Raji (cell line): Measurements from ENCODE around the gene A4GNT.

ENCODE experiments used
- POLR2A ChIP-seq: IDR thresholded peaks from 2 replicates; pipeline ENCODE4 v1.6.1; 2011; ENCODE audit warnings: low read depth, low read length, control low read depth; ENCODE audit not compliant: insufficient read depth

The A4GNT gene

GRCh38 chr3:138127636-138128365 is 4.4 kb downstream of the A4GNT start:
- TF ChIP-seq POLR2A = no peak

- TF ChIP-seq POLR2A = no peak
These were observed 6.5 kb downstream of the A4GNT start for GRCh38 chr3:138125548-138126221.

DNA sequence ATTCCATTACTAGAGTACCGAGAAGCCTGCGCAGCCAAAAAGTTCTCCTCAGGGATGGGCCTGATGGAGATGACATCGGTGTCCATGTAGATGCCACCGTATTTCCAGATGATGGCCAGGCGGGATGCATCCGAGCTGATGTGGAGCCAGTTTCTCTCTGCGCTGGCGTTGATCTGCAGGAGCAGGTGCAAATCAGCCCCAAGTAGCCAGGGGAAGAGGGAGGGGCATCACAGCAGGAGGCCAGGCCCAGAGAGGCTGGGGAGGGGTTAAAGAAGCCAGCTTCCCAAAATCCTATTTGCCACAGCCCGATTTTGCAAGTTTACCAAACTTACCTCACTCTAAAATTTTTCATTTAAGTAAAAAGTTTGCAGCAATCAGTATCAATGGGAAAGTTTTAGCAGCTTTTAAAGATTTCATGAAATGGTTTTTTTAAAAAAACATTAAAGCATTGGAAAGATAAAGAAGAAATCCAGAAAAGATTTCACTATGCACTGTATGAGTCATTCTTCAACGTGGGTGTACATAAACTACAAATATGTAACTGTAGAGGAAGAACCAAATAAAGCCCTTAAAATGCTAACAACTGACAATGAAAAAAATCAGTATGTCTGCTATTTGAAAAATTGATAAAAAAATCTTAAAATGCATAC is 7.4 kb downstream of the A4GNT start:
- no peak for TF ChIP-seq POLR2A

GRCh38 chr3:138124188-138124587 is 8.0 kb downstream of the A4GNT start:
- no peak for TF ChIP-seq POLR2A

DNA sequence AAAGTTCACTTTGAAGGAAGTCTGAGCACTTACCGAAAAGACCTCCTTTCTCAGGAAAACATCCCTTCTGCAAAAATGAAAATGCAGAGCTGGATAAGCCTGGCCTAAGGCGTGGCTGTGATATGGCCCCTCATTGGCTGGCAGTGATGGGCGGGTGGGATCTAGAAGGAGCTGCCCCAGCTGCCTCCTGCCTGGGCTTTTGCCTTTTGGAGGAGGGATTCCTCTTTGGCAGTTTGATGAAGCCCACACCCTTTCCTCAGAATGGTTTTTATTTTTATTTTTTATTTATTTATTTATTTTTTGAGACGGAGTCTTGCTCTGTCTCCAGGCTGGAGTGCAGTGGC is 12.8 kb downstream of the A4GNT start:
- no peak for TF ChIP-seq POLR2A

DNA sequence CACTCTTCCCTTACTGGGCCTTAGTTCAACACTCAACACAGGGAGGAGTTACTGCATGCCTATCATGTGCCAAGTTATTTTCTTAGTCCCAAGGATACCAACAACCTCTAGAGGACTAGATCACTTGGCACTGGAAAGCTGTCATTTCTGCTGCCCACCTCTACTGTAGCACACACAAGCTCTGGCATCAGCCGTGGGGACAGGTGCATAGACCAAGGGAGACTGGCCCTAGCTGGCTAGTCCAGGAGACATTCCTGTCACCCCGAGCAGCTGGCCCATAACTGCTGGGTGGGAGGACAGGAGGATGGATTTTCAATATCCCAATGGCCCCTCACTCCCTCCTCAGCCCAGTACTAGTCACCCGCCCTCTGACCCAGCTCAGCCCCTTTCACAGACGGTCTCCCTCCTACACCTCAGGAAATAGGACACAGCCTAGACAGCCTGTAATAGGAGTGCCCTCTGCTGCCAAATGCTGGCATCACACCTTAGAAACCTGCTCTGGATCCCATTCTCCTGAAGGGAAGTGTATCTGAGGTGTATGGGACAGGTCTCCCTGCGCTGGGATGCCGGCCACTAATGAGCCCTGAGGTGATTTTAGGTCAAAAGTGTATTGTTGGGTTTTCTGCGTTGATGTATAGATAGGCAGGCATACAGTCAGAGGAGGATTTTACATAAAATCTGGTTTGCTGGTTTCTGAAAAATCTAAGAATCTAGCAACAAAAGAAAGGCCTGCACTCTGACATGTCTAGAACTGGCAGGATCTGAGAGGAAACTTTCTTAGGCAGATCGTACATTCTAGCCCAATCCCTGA is 13.4 kb downstream of the A4GNT start:
- no peak for TF ChIP-seq POLR2A

DNA sequence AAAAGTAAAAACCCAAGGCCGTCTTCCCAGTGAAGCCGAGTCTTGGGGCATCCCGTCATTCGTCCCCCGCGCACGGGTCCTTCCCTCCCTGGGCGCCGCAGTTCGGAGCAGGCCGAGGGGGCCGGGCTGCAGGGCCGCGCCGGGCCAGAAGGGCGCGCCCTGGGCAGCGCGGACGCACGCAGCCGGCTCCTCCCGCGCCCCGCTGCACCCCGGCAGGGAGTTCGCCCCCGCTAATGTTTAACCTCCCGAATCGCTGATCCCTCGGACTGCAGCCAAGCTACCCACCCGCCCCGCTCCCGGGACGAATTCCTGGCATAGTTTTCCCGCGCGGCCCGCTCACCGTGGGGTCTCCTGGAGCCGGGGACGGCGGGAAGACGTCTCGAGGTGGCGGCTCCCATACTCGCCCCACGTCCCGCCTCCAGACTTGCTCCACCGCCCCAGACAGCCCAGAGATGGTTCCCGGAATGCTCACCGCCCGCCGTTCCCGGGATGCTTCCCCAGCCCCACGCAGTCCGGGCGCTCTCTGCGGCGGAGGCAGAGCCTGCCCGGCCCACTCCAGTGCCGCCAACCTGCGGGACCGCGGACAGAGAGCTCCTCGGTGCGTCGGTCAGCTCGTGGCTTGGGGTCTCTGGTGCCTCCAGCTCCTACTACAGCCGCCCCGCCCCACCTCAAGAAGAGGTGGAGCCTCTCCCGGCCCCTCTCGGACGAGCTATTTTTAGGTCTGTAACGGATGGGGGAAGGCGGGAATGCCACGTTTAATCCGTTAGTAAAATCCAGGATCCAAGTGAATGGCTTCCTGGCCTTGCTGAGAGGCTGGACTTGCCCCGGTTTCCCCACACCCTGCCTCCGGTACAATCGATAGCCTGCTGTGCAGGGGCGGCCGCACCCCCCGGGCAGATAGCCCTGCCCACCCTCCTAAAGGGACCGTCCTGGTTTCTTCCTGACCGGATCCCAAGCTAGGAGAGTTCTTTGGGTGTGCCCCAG is 16.9 kb downstream of the A4GNT start, which contains the start of gene DZIP1L:
Gene DZIP1L (minus strand): TSS at position 621 of the 984 bp plus-strand sequence. CDS start 11,637 bp downstream, outside the sequence.
- TF ChIP-seq POLR2A = no peak

- no peak for TF ChIP-seq POLR2A
These were observed 17.7 kb downstream of the A4GNT start for GRCh38 chr3:138114431-138114918.

GRCh38 chr3:138113326-138113725 is 18.9 kb downstream of the A4GNT start:
- TF ChIP-seq POLR2A = no peak

DNA sequence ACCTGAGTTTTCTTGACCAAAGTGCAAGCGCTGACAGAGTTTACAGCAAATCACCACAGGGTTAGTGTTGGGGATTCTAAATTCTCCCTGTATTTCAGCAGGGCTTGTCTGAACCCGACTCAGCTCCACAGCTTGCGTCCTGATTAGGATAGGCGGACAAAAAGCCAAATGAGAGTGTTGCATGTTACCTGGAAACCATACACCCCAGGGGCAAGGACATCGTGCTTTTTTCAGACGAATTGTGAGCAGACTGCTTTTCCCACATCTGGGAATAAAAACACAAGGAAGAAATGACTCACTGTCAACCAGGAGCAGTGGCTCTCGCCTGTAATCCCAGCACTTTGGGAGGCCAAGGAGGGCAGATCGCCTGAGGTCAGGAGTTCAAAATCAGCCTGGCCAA is 19.8 kb downstream of the A4GNT start:
- TF ChIP-seq POLR2A = no peak

DNA sequence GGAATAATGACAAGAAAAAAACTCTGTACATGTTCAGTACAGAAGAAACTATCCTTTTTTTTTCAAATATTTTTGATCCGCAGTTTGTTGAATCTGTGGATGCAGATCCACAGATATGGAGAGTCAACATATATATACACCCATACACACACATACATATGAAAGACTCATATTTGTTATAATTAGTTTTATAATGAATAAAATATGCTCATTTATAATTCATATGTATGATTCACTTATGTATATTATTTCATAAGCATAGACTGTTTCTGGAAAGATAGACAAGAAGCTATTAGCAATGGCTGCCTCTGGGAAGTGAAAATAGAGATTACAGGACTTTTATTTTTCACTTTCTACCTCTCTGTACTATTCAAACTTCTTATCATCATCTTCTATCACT is 26.6 kb downstream of the A4GNT start:
- TF ChIP-seq POLR2A = no peak

DNA sequence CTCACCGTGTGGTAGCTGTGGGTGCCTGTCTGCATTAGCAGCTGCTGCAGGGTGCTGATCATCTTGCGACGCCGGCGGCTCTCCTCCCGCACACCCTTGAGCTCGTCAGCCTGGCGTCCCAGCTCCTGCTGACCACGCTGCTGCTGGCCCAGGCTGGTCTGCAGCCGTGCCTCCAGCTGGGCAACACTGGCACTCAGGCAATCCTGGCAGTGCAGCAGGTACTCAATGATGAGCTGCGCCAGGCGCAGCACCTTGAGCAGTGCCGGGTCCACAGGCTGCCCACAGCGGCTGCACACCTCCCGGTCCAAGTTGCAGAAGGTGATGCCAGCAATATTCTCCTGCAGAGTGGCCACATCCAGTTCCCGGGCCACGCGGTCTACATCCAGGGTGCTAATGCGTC is 28.7 kb downstream of the A4GNT start:
- no peak for TF ChIP-seq POLR2A

DNA sequence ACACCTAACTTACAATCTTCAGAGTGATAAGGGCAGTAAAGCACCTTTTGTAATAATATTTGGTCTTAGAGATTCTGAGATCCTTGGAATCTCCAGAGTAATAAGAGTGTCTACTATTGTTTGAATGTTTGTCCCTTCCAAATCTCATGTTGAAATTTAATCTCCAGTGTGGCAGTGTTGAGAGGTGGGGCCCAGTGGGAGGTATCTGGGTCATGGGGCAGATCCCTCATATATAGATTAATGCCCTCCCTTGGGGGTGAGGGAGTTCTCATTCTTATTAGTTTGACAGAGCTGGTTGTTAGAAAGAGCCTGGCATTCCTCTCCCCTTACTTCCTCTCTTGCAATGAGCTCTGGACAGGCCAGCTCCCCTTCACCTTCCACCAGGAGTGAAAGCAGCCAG is 32.8 kb downstream of the A4GNT start:
- TF ChIP-seq POLR2A = no peak
